ES-I3 (cell line): Measurements from ENCODE around the gene IGF1R.

Source experiments
- H3K36me3 ChIP-seq: 2 replicates; pipeline ENCODE4 v1.6.1; 2013; ENCODE audit warnings: mild to moderate bottlenecking, low read length, control low read depth, moderate library complexity; ENCODE audit not compliant: insufficient read depth
- H3K4me1 ChIP-seq: 2 replicates; pipeline ENCODE4 v1.6.1; 2013; ENCODE audit warnings: mild to moderate bottlenecking, control low read depth, low read length; ENCODE audit not compliant: insufficient read depth
- H3K9ac ChIP-seq: 2 replicates; pipeline ENCODE4 v1.6.1; 2013; ENCODE audit warnings: low read depth, mild to moderate bottlenecking, low read length, moderate library complexity
- H3K9me3 ChIP-seq: 2 replicates; pipeline ENCODE4 v1.6.1; 2013; ENCODE audit warnings: mild to moderate bottlenecking, low read length, moderate library complexity; ENCODE audit not compliant: control insufficient read depth, insufficient read depth

IGF1R gene

GRCh38 chr15:98694161-98694560, 45.8 kb downstream of the IGF1R start:
- H3K9me3 ChIP-seq = no peaks in the 10 kb centered on the region
- H3K4me1 ChIP-seq = peaks cover 21% of the 10 kb centered on the region
- no peak overlapping the region for H3K9ac ChIP-seq
- no peaks in the 10 kb centered on the region for H3K36me3 ChIP-seq

GRCh38 chr15:98698792-98699191, 50.5 kb downstream of the IGF1R start:
- H3K9ac ChIP-seq = no peak overlapping the region
- no peaks in the 10 kb centered on the region for H3K9me3 ChIP-seq
- H3K4me1 ChIP-seq = peaks cover 34% of the 10 kb centered on the region
- no peaks in the 10 kb centered on the region for H3K36me3 ChIP-seq

- Histone ChIP-seq H3K9ac (no peak overlapping the region), H3K9me3 (no peaks in the 10 kb centered on the region), H3K36me3 (no peaks in the 10 kb centered on the region), H3K4me1 (peaks cover 34% of the 10 kb centered on the region)
Measured at GRCh38 chr15:98699591-98700424, 51.5 kb downstream of the IGF1R start.

- H3K36me3 ChIP-seq = no peaks in the 10 kb centered on the region
- H3K9me3 ChIP-seq = no peaks in the 10 kb centered on the region
- no peak overlapping the region for H3K9ac ChIP-seq
- H3K4me1 ChIP-seq = peaks cover 34% of the 10 kb centered on the region
Measured at GRCh38 chr15:98700519-98700918, 52.2 kb downstream of the IGF1R start.

- Histone ChIP-seq H3K9ac (no peak overlapping the region), H3K36me3 (0 out of 2 replicates have a peak, but pooled peaks cover 7% of the 10 kb centered on the region), H3K9me3 (no peaks in the 10 kb centered on the region), H3K4me1 (peaks cover 31% of the 10 kb centered on the region)
Measured at GRCh38 chr15:98703126-98703685, 54.9 kb downstream of the IGF1R start.

- Histone ChIP-seq H3K36me3 (0 out of 2 replicates have a peak, but pooled peaks cover 7% of the 10 kb centered on the region), H3K9me3 (no peaks in the 10 kb centered on the region), H3K4me1 (peaks cover 13% of the 10 kb centered on the region), H3K9ac (no peak overlapping the region)
Measured at GRCh38 chr15:98705070-98705469, 56.7 kb downstream of the IGF1R start.

GRCh38 chr15:98706387-98706786, 58.0 kb downstream of the IGF1R start:
- Histone ChIP-seq H3K9me3 (0 out of 2 replicates have a peak, but pooled peaks cover 3% of the 10 kb centered on the region), H3K9ac (no peak overlapping the region), H3K36me3 (peaks cover 14% of the 10 kb centered on the region), H3K4me1 (peaks cover 13% of the 10 kb centered on the region)

- Histone ChIP-seq H3K4me1 (peaks cover 13% of the 10 kb centered on the region), H3K36me3 (peaks cover 20% of the 10 kb centered on the region), H3K9ac (no peak overlapping the region), H3K9me3 (0 out of 2 replicates have a peak, but pooled peaks cover 3% of the 10 kb centered on the region)
Measured at GRCh38 chr15:98706986-98707385, 58.6 kb downstream of the IGF1R start.

- Histone ChIP-seq H3K9ac (no peak overlapping the region), H3K36me3 (peaks cover 21% of the 10 kb centered on the region), H3K4me1 (peaks cover 10% of the 10 kb centered on the region), H3K9me3 (0 out of 2 replicates have a peak, but pooled peaks cover 3% of the 10 kb centered on the region)
Measured at GRCh38 chr15:98708037-98708590, 59.8 kb downstream of the IGF1R start.

GRCh38 chr15:98711810-98712209, 63.5 kb downstream of the IGF1R start:
- Histone ChIP-seq H3K36me3 (peaks cover 21% of the 10 kb centered on the region), H3K9ac (no peak overlapping the region), H3K9me3 (0 out of 2 replicates have a peak, but pooled peaks cover 3% of the 10 kb centered on the region), H3K4me1 (peaks cover 19% of the 10 kb centered on the region)

- Histone ChIP-seq H3K9ac (no peak overlapping the region), H3K9me3 (0 out of 2 replicates have a peak, but pooled peaks cover 3% of the 10 kb centered on the region), H3K36me3 (peaks cover 15% of the 10 kb centered on the region), H3K4me1 (peaks cover 25% of the 10 kb centered on the region)
Measured at GRCh38 chr15:98712845-98713584, 64.7 kb downstream of the IGF1R start.

GRCh38 chr15:98713585-98714001, 65.3 kb downstream of the IGF1R start:
- Histone ChIP-seq H3K4me1 (peaks cover 31% of the 10 kb centered on the region), H3K9me3 (0 out of 2 replicates have a peak, but pooled peaks cover 3% of the 10 kb centered on the region), H3K36me3 (peaks cover 13% of the 10 kb centered on the region), H3K9ac (no peak overlapping the region)

- Histone ChIP-seq H3K36me3 (peaks cover 13% of the 10 kb centered on the region), H3K4me1 (peaks cover 44% of the 10 kb centered on the region), H3K9me3 (0 out of 2 replicates have a peak, but pooled peaks cover 3% of the 10 kb centered on the region), H3K9ac (no peak overlapping the region)
Measured at GRCh38 chr15:98714922-98715321, 66.6 kb downstream of the IGF1R start.

- H3K36me3 ChIP-seq = peaks cover 13% of the 10 kb centered on the region
- no peak overlapping the region for H3K9ac ChIP-seq
- peaks cover 48% of the 10 kb centered on the region for H3K4me1 ChIP-seq
- 0 out of 2 replicates have a peak, but pooled peaks cover 3% of the 10 kb centered on the region for H3K9me3 ChIP-seq
Measured at GRCh38 chr15:98715401-98715800, 67.1 kb downstream of the IGF1R start.
